Measurements from ENCODE around the gene TEC.
A peak's percentile ranks its signal among the peaks of the same experiment; 100 is the strongest.

The TEC gene

DNA sequence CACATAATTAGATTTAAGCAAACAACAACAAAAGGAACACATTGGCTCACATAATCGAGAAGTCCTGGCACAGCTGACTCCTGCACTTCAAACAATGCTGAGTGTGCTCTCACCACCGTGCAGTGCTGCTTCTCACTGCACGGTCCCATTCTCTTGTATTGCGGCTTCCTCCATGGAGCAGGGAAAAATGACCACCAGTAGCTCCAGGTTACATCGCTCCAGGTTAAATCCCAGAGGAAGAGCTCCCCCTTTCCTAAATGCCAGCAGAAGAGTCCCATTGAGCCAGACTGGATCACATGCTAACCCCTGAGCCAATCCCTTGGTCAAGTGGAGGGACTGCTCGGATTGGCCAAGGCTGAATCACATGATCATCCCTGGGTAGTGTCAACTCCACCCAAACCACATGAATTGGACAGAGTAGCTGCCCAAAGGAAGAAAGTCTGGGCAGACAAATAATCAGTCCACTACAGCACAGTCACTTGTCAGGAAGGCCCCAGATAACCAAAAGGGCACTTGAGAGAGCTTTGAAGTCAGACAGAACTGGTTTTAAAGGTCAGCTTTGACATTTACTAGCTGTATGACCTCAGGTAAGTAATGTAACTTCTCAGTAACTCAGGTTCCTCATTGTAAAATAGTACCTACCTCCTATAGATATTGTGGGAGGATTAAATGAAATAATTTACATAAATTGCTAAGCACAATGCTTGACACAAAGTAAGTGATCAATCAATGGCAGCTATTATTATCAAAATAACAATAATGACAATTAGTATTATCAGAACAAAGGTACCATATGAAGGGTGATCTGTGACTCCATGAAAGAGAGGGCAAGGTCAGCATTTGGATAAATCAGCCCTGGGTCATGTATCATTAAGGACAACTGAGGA is 14.3 kb downstream of the TEC start:
- TF ChIP-seq GATA1 (IDR thresholded peaks at IDR 0.05; ENCODE audit: low read depth, low read length) (no peak), POLR2A (IDR thresholded peaks at IDR 0.05; ENCODE audit: low read length) (peak; percentile 38)
- peak; percentile 84 to 95 for DNase-seq

DNA sequence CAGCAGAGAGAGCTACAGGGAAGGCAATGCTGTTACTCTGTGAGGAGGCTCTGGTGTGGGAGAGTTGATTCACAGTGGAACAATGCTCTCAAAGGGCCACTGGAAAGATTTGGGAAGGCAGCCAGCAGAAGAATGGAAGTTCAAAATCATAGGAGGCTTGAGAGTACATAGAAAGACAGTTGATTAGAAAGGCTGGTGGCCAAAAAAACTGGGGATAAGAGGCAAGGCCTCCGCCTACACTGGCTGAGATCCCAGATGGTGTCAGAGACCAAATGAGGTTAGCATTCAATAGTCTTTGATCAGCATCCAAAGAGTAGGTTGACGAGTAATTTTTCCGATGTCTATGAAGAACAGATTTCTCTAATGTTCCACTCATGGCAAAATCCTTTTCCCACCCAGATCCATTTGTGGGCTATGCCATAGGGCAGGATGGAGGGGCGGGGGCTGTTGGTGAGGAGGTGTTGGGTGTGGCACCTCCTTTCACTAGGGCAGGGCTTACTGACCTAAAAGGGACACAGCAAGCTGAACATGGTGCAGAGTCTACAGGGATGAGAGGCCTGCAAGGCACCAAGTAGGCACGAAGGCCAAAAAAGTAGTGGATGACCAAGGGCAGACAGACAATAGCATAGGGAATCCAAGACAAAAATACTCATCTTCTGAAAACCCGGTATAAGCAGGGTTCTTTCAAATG is 15.1 kb downstream of the TEC start:
- TF ChIP-seq GATA1 (IDR thresholded peaks at IDR 0.05; ENCODE audit: low read depth, low read length) (no peak), POLR2A (IDR thresholded peaks at IDR 0.05; ENCODE audit: low read length) (no peak)
- peak; percentile 80 to 87 for DNase-seq

DNA sequence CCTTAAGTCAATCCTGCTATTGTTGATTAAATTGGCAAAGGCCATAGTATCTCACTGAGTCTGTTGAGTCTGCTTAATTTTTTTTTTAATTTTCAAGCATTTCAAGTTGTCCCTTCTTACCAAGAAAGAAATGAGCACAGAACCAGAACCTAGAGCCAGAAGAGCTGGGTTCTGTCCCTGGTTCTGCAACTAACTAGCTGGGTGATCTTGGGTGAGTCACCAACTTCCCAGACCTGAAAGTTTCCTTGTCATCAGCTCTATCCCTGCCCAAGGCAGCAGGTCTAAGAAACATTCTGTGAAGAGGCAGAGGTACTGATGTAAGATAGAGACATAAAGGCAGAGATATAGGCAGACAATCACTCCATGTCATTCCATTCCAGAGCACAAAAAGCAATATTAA is 17.3 kb downstream of the TEC start:
- peak in 1 of 2 experiments; percentile 48 for DNase-seq
- TF ChIP-seq POLR2A (IDR thresholded peaks at IDR 0.05; ENCODE audit: low read length) (no peak), GATA1 (IDR thresholded peaks at IDR 0.05; ENCODE audit: low read depth, low read length) (no peak)

DNA sequence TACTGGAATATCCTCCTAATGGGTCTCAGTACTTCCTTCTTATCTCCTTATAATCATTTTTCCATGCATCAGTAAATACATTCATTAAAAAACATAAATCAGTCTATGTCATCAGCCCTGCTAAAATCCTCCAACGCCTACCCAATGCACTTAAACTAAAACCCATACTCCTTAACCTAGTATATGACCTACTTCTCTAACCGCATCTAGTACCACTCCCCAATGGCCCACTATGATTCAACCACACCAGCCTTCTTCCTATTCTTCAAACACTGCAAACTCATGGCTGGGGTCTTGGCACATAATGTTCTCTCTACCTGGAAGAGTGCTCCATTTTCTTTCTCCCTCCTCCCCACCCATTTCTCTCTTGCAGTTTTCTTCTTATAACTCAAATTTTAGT is 18.7 kb downstream of the TEC start:
- DNase-seq: no peak
- no peak for TF ChIP-seq GATA1 (IDR thresholded peaks at IDR 0.05; ENCODE audit: low read depth, low read length)
- no peak for TF ChIP-seq POLR2A (IDR thresholded peaks at IDR 0.05; ENCODE audit: low read length)

DNA sequence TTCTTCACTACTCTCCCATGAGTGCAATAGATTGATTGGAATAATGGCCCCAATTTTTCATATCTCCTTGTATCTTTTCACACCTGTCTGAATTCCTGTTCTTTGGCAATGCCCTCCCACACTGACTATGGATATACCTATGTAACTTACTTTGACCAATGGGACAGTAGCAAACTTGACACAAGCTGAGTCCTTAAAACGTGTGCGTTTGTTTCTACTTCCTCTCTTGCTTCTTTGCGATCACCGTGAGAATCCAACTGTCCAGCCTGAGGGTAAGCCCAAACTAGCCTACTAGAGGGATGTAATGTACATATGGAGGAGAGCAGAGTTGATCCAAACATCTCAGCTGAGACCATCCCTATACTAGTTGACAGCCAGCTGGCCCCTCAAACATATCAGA is 19.3 kb downstream of the TEC start:
- no peak for DNase-seq
- TF ChIP-seq POLR2A (IDR thresholded peaks at IDR 0.05; ENCODE audit: low read length) (no peak), GATA1 (IDR thresholded peaks at IDR 0.05; ENCODE audit: low read depth, low read length) (no peak)

DNA sequence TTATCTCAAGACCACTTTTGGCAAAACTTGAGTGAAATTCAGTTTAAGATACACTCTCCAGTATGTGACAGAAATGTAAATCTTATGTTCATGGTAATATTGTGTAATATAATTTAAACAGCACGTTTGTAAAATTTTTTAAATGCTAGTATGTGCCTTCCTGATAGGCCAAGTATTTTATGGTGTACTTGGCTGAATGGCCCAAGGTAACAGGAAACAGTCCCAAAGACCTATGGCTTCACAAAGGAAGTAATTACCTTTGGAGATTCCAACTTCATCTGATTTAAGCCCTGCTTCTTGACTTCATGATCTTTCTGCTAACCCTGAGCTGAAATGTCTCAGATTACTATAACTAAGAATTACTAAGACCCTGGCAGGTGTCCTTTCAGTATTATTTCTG is 20.3 kb downstream of the TEC start:
- DNase-seq: no peak
- no peak for TF ChIP-seq POLR2A (IDR thresholded peaks at IDR 0.05; ENCODE audit: low read length)
- TF ChIP-seq GATA1 (IDR thresholded peaks at IDR 0.05; ENCODE audit: low read depth, low read length): no peak

DNA sequence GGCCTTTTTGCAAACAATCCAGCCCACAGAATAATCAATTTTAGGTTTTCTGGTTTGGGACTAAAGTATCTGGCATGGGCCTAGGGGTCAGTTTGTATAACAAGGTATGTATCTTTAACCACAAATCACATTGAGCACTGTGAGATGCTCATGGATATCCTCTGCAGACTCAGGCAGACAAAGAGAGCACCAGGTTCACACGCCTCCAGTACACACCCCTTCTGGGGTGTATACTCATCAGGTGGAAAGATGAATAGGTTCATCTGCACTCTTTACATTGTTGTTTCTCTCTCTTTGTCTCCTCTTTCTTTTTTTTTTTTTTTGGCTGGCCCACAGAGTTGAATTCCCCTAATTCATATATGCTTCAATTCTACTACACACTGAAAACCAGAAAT is 21.1 kb downstream of the TEC start:
- TF ChIP-seq POLR2A (IDR thresholded peaks at IDR 0.05; ENCODE audit: low read length) (no peak), GATA1 (IDR thresholded peaks at IDR 0.05; ENCODE audit: low read depth, low read length) (no peak)
- no peak for DNase-seq

DNA sequence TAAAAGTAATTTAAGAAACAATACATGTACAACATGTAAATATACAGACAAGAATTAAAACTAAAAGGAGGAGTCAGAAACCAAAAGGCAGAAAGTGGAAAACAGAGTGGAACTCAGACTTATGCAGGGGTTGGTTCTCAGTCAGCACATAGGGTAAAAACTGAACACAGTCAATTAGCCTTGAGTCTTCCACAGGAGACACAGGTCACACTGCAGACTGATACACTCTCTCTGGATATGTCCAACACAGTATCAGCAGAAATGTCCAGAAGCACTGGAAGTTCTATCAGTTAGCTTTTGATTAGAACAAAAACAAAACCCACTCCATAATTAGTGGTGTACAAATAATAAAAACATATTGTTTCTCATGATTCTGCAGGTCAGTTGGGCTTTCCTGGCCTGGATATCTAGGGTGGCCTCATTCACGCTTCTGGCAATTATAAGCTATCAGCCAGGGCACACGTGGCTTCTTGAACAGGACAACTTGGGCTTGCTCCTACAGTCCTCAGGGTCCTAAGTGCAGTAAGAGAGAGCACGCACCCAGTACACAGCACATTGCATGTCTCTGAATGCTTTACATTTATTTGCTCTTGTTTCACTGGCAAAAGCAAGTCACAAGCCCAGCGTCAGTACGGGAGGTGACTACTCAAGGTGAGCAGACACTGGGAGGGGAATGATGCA is 21.6 kb downstream of the TEC start:
- DNase-seq: peak; percentile 36 to 66
- TF ChIP-seq POLR2A (IDR thresholded peaks at IDR 0.05; ENCODE audit: low read length) (no peak), GATA1 (IDR thresholded peaks at IDR 0.05; ENCODE audit: low read depth, low read length) (no peak)

DNA sequence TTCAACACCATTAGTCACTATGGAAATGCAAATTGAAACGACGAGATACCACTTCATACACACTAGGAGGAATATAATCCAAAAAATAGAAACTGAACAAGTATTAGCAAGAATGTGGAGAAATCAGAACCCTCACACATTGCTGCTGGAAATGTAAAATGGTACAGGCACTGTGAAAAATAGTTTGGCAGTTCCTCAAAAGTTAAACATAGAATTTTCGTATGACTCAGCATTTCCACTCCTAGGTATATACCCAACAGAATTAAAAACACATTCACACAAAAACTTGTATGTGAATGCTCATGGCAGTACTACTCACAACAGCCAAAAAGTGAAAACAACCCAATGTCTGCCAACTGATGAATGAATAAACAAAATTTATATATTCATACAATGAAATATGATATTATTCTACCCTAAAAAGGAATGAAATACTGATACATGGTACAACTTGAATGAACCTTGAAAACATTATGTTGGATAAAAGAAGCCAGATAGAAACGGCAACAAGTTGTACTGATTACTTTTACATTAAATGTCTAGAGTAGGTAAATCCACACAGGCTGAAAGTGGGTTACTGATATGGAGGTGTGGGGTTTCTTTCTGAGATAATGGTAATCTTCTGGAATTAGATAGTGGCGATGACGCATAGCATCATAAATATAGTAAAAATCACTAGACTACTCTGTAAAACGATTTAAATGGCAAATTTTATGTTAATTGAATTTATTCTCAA is 22.3 kb downstream of the TEC start:
- peak; percentile 54 to 57 for DNase-seq
- no peak for TF ChIP-seq GATA1 (IDR thresholded peaks at IDR 0.05; ENCODE audit: low read depth, low read length)

DNA sequence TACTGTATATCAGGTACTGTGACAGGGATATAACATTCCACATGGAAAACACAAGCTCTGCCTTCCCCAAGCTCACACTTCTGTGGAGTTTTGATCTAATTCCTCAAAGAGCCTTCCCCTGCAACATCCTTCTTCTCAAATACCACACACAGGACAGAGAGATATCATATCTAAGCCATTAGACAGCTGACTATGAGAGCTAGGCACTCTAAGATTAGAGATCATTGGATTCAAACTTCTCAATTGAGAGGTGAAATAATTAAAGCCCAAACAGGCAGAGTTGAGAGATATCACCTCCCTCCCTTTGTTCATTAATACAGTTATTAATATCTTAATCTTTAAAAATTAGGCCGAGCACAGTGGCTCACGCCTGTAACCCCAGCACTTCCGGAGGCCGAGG is 25.0 kb downstream of the TEC start:
- TF ChIP-seq GATA1 (IDR thresholded peaks at IDR 0.05; ENCODE audit: low read depth, low read length) (no peak), POLR2A (IDR thresholded peaks at IDR 0.05; ENCODE audit: low read length) (no peak)
- DNase-seq: peak; percentile 26 to 61

DNA sequence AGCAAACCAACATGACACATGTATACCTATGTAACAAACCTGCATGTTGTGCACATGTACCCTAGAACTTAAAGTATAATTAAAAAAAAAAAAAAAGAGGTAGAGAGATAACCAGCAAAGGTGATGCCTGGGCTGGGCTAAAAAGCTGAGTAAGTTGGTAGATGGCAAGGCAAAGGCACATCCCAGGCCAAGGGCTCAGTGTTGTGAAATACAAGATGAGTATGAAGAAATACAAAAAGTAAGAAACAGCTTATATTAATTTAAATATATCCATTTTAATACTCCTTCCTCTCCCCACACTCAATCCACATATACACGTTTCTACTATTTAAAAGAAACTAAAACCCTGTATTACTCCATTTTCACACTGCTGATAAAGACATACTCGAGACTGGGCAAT is 25.8 kb downstream of the TEC start:
- peak; percentile 54 to 68 for DNase-seq
- TF ChIP-seq GATA1 (IDR thresholded peaks at IDR 0.05; ENCODE audit: low read depth, low read length) (no peak), POLR2A (IDR thresholded peaks at IDR 0.05; ENCODE audit: low read length) (no peak)

DNA sequence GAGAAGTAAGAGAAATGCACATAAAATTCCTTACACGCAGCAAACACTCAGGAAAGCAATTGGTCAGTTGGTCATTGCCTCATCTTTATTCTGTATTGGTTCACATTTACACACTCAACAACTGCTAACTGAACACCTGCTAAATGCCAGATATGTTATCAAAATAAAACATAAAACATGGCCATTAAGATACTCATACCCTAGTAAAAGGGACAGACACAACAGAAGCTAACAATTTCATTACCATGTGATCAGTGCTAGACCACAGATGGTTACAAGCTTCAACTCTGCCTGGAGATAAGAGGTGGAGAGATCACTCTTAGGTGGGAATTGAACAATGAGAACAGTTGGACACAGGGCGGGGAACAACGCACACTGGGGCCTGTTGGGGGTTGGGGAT is 26.2 kb downstream of the TEC start:
- peak; percentile 70 to 94 for DNase-seq
- TF ChIP-seq GATA1 (IDR thresholded peaks at IDR 0.05; ENCODE audit: low read depth, low read length): no peak
- TF ChIP-seq POLR2A (IDR thresholded peaks at IDR 0.05; ENCODE audit: low read length): peak; percentile 22

DNA sequence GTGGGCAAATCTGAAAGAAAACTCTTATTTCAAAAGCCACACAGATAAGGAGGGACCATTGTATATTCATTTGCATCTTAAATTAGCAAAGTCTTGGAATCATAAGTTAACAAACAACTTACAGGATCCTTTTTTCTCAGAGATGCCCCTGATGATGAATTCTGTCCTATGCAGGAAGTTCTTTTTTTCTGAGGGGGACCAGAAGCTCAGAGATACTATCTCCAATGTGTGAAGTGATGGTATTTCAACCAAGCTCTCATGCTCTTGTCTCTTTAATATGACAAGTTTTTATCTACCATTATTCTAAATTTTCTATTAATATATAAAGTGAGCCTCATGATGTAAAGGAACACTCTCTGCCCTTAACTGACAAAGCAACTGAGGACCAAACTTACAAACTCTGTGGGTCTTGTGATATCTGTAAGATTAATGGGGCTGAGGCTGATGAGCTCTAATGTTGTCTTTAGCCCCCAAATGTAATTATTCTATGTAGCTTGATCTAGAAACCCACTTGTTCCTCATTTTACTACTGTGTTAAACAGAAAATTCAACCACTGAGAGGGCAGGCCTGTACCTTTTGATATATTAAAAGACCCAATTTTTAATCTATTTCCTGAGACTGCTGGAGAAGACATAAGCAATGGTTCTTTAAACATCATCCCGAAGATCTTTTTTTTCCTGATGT is 27.0 kb downstream of the TEC start:
- TF ChIP-seq POLR2A (IDR thresholded peaks at IDR 0.05; ENCODE audit: low read length) (no peak), GATA1 (IDR thresholded peaks at IDR 0.05; ENCODE audit: low read depth, low read length) (no peak)
- DNase-seq: peak in 1 of 2 experiments; percentile 32

Measured in erythroblast (primary cell).